Activated naive CD8-positive, alpha-beta T cell treated with anti-CD3 and anti-CD28 coated beads, Interleukin-2, amount 10 ng/mL, durations not matched to agents 7 days and 5 days (primary cell): ENCODE results near the gene PDXP. TPM values are rescaled to one million over a fixed set of nuclear protein-coding genes. Genes with fewer than 3 reads are reported as not detected.

Source experiments
- ATAC-seq: fragments of 150-1000 bp; cut with Tn5 transposase; one replicate; pipeline ENCODE4 v1.10.0; 2021; ENCODE audit warnings: low read depth, moderate library complexity
- POLR2A ChIA-PET: fragments of 350-600 bp; sonication (Branson Sonifier 250); formaldehyde crosslinking; loops from one replicate; lab custom pipeline; 2021; ENCODE audit warnings: antibody characterized with exemption; lab: Charles Lee
- DNase-seq: peaks from one replicate; pipeline ENCODE4 v3.0.0; 2021
- H3K27ac Mint-ChIP-seq: one replicate; pipeline ENCODE4 v1.8.0; 2022; ENCODE audit warnings: mild to moderate bottlenecking, mixed read lengths
- H3K27me3 Mint-ChIP-seq: one replicate; pipeline ENCODE4 v1.8.0; 2022; ENCODE audit warnings: mild to moderate bottlenecking, moderate library complexity, mixed read lengths
- H3K36me3 Mint-ChIP-seq: one replicate; pipeline ENCODE4 v1.8.0; 2021; ENCODE audit warnings: mild to moderate bottlenecking, mixed read lengths
- H3K4me1 Mint-ChIP-seq: one replicate; pipeline ENCODE4 v1.8.0; 2021; ENCODE audit warnings: mixed read lengths
- H3K4me3 Mint-ChIP-seq: one replicate; pipeline ENCODE4 v1.8.0; 2022; ENCODE audit warnings: mild to moderate bottlenecking, moderate library complexity, mixed read lengths
- H3K9me3 Mint-ChIP-seq: one replicate; pipeline ENCODE4 v1.8.0; 2021; ENCODE audit warnings: mixed read lengths
- total RNA-seq, 2 experiments: library from RNA; stranded (reverse); gene quantifications; one replicate each; pipeline ENCODE4 v1.2.3, GENCODE V29; 2021

The PDXP gene
- total RNA-seq, 2 experiments from 2014 or later, result 16.4 to 16.6 TPM

- peaks cover 37% of the 10 kb centered on the region for H3K4me1 Mint-ChIP-seq
- POLR2A ChIA-PET, result interaction anchor here (0.6 to 9.9 kb wide), 11 partner anchors 11 to 994 kb away, joined by 3 to 216 read pairs (median 11); partner anchors contain the start of genes GGA1, LGALS1, NOL12 and SH3BP1
- peaks cover 8% of the 10 kb centered on the region for H3K36me3 Mint-ChIP-seq
- H3K9me3 Mint-ChIP-seq, result no peaks in the 10 kb centered on the region
- H3K27me3 Mint-ChIP-seq, result no peaks in the 10 kb centered on the region
- peak overlapping the region; percentile 74 for H3K27ac Mint-ChIP-seq
- ATAC-seq (no peak), DNase-seq (no peak)
- peak overlapping the region; percentile 91 for H3K4me3 Mint-ChIP-seq
These were observed 758 bp downstream of the PDXP start for GRCh38 chr22:37659066-37659896.

GRCh38 chr22:37659897-37660708 lies 1.6 kb downstream of the PDXP start:
- no peaks in the 10 kb centered on the region for H3K27me3 Mint-ChIP-seq
- H3K36me3 Mint-ChIP-seq, result peaks cover 4% of the 10 kb centered on the region
- DNase-seq, result no peak
- peak overlapping the region; percentile 74 for H3K27ac Mint-ChIP-seq
- no peak for ATAC-seq
- no peaks in the 10 kb centered on the region for H3K9me3 Mint-ChIP-seq
- POLR2A ChIA-PET, result interaction anchor here (0.6 to 9.9 kb wide), 4 partner anchors 18 to 993 kb away, joined by 5 to 216 read pairs (median 29); partner anchors contain the start of genes GGA1, LGALS1 and NOL12
- H3K4me1 Mint-ChIP-seq, result peaks cover 39% of the 10 kb centered on the region
- H3K4me3 Mint-ChIP-seq, result peak overlapping the region; percentile 91

GRCh38 chr22:37660709-37661045 lies 2.2 kb downstream of the PDXP start:
- peaks cover 39% of the 10 kb centered on the region for H3K4me1 Mint-ChIP-seq
- peaks cover 4% of the 10 kb centered on the region for H3K36me3 Mint-ChIP-seq
- H3K27ac Mint-ChIP-seq, result no peak overlapping the region
- no peaks in the 10 kb centered on the region for H3K9me3 Mint-ChIP-seq
- POLR2A ChIA-PET, result interaction anchor here (0.5 to 9.9 kb wide), 4 partner anchors 17 to 38 kb away, joined by 3 to 216 read pairs (median 4); partner anchors contain the start of genes LGALS1 and NOL12
- peak overlapping the region; percentile 91 for H3K4me3 Mint-ChIP-seq
- no peaks in the 10 kb centered on the region for H3K27me3 Mint-ChIP-seq
- ATAC-seq (no peak), DNase-seq (no peak)

GRCh38 chr22:37661160-37661924 lies 2.8 kb downstream of the PDXP start:
- Mint-ChIP-seq H3K4me1 (peaks cover 40% of the 10 kb centered on the region), H3K36me3 (peaks cover 4% of the 10 kb centered on the region), H3K27ac (no peak overlapping the region), H3K9me3 (no peaks in the 10 kb centered on the region), H3K27me3 (no peaks in the 10 kb centered on the region), H3K4me3 (peak overlapping the region; percentile 91)
- DNase-seq (no peak), ATAC-seq (no peak)
- POLR2A ChIA-PET, result interaction anchor here (0.5 to 9.9 kb wide), 5 partner anchors 17 to 52 kb away, joined by 3 to 216 read pairs (median 4); partner anchors contain the start of genes LGALS1 and NOL12

- POLR2A ChIA-PET, result interaction anchor here (1.6 to 9.9 kb wide), 2 partner anchors 16 to 53 kb away, joined by 4 to 216 read pairs; partner anchors contain the start of genes LGALS1 and NOL12
- H3K4me1 Mint-ChIP-seq, result peaks cover 40% of the 10 kb centered on the region
- ATAC-seq (no peak), DNase-seq (no peak)
- H3K9me3 Mint-ChIP-seq, result no peaks in the 10 kb centered on the region
- H3K4me3 Mint-ChIP-seq, result no peak overlapping the region
- no peaks in the 10 kb centered on the region for H3K27me3 Mint-ChIP-seq
- H3K27ac Mint-ChIP-seq, result peak overlapping the region; percentile 4
- H3K36me3 Mint-ChIP-seq, result peaks cover 8% of the 10 kb centered on the region
These were observed 3.5 kb downstream of the PDXP start for GRCh38 chr22:37662039-37662438.

GRCh38 chr22:37663521-37664140 lies 5.1 kb downstream of the PDXP start:
- no peak overlapping the region for H3K27ac Mint-ChIP-seq
- DNase-seq, result no peak
- peaks cover 34% of the 10 kb centered on the region for H3K4me1 Mint-ChIP-seq
- ATAC-seq, result no peak
- no peaks in the 10 kb centered on the region for H3K9me3 Mint-ChIP-seq
- POLR2A ChIA-PET, result interaction anchor here (0.6 to 9.9 kb wide), 5 partner anchors 14 to 189 kb away, joined by 3 to 216 read pairs (median 3); partner anchors contain the start of genes LGALS1 and NOL12
- no peak overlapping the region for H3K4me3 Mint-ChIP-seq
- peaks cover 8% of the 10 kb centered on the region for H3K36me3 Mint-ChIP-seq
- no peaks in the 10 kb centered on the region for H3K27me3 Mint-ChIP-seq

DNA sequence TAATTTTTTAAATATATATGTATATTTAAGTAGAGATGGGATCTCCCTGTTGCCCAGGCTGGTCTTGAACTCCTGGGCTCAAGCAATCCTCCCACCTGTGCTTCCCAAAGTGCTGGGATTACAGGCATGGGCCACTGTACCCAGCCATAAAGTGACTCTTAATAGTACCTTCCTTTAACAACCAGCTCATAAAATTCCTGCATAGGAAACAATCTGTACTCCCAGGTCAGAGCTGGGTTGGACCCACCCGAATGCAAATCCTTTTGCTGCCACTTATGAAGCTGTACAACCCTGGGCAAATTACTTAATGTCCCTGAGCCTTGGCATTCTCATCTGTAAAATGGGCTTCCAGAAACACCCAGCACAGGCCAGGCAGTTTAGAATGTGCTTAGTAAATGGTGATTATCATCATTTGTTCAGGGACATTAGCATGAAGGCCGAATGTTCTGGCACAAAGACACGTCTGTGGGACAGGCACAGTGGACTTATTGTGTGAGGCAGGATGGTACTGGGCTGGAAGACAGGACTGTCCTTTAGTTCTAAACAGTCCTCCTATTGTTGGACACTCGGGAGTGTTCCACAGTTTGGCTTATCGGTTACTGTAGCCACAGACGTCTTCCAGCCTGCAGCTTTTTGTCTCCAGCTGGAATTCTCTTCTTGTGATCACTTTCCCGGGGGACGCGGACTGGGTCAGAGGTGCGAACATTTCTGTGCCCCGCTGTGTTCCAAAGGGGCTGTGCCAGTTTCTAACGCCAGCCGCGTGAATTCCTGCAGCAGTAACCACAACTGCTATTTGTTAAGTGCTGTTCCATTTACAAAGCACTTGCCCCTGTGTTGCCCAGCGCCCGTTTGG lies 6.0 kb downstream of the PDXP start:
- no peak for DNase-seq
- no peak for ATAC-seq
- H3K27ac Mint-ChIP-seq, result no peak overlapping the region
- H3K9me3 Mint-ChIP-seq, result no peaks in the 10 kb centered on the region
- no peak overlapping the region for H3K4me3 Mint-ChIP-seq
- H3K4me1 Mint-ChIP-seq, result peaks cover 33% of the 10 kb centered on the region
- H3K36me3 Mint-ChIP-seq, result peaks cover 6% of the 10 kb centered on the region
- H3K27me3 Mint-ChIP-seq, result no peaks in the 10 kb centered on the region
- POLR2A ChIA-PET, result interaction anchor here (0.7 to 9.9 kb wide), 2 partner anchors 14 to 188 kb away, joined by 3 to 216 read pairs; partner anchors contain the start of genes LGALS1 and NOL12

DNA sequence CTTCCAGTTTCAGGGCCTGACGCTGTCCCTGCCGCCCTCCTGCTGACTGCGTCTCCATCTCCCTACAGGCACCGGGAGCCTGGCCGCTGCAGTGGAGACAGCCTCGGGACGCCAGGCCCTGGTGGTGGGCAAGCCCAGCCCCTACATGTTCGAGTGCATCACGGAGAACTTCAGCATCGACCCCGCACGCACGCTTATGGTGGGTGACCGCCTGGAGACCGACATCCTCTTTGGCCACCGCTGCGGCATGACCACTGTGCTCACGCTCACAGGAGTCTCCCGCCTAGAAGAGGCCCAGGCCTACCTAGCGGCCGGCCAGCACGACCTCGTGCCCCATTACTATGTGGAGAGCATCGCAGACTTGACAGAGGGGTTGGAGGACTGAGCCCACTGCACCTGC lies 7.0 kb downstream of the PDXP start:
- H3K36me3 Mint-ChIP-seq, result peaks cover 4% of the 10 kb centered on the region
- H3K4me1 Mint-ChIP-seq, result peaks cover 25% of the 10 kb centered on the region
- ATAC-seq (no peak), DNase-seq (no peak)
- POLR2A ChIA-PET, result no interaction called here
- H3K4me3 Mint-ChIP-seq, result no peak overlapping the region
- no peak overlapping the region for H3K27ac Mint-ChIP-seq
- no peaks in the 10 kb centered on the region for H3K9me3 Mint-ChIP-seq
- H3K27me3 Mint-ChIP-seq, result no peaks in the 10 kb centered on the region

DNA sequence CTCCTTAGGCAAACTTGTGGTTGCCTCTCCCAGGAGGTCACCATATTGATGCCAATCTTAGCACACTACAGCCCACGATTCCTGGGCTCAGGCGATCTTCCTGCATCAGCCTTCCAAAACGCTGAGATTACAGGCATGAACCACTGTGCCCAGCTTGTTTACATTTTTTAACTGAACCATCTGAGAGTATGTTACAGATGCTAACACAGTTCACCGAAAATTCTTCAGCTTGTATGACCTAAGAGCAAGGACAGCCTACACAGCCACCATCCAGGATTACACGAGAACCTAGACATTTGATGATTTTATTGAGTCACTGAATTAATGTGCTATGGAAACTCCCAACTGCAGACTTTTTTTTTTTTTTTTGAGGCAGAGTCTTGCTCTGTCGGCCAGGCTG lies 11.1 kb downstream of the PDXP start:
- ATAC-seq (no peak), DNase-seq (no peak)
- no peaks in the 10 kb centered on the region for H3K27me3 Mint-ChIP-seq
- no peaks in the 10 kb centered on the region for H3K9me3 Mint-ChIP-seq
- peaks cover 26% of the 10 kb centered on the region for H3K4me1 Mint-ChIP-seq
- H3K27ac Mint-ChIP-seq, result no peak overlapping the region
- H3K36me3 Mint-ChIP-seq, result peaks cover 4% of the 10 kb centered on the region
- no peak overlapping the region for H3K4me3 Mint-ChIP-seq
- POLR2A ChIA-PET, result interaction anchor here (18.0 kb wide), 1 partner anchor 9 kb away, joined by 216 read pairs; the partner anchor contains the start of gene PDXP

- Mint-ChIP-seq H3K27me3 (no peaks in the 10 kb centered on the region), H3K9me3 (no peaks in the 10 kb centered on the region), H3K27ac (peak overlapping the region; percentile 69), H3K4me1 (peaks cover 24% of the 10 kb centered on the region), H3K36me3 (peaks cover 4% of the 10 kb centered on the region), H3K4me3 (peak overlapping the region; percentile 53)
- DNase-seq, result no peak
- ATAC-seq, result no peak
- POLR2A ChIA-PET, result interaction anchor here (1.1 to 18.0 kb wide), 6 partner anchors 9 to 63 kb away, joined by 3 to 216 read pairs (median 4); partner anchors contain the start of genes NOL12 and PDXP
These were observed 13.8 kb downstream of the PDXP start for GRCh38 chr22:37672206-37672919.

DNA sequence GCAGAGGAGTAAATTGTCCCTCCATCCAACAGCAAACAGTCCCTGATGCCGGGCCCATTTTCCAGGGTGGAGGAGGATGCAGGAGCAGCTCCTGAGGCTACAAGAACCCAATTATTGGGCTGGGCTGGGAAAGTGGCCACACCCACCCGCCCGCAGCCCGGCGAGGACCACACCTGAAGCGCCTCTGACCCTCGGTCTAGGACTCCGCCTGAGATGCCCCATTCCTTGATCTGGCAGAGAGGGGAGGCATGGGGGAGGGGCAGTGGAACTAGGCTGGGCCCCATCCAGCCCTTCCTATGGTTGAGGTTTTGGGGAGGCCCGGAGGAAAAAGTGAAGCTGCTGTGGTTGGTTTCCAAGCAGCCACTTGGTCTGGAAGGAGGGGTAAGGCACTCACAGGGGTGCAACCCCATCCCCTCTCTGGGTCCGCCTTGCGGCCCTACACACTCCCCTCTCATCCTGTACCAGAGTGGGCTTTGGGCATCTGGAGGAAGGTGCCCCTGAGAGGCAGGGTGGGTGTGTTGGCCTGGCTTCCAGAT lies 14.5 kb downstream of the PDXP start:
- DNase-seq, result no peak
- Mint-ChIP-seq H3K4me3 (peak overlapping the region; percentile 53), H3K4me1 (peaks cover 28% of the 10 kb centered on the region), H3K9me3 (no peaks in the 10 kb centered on the region), H3K27me3 (no peaks in the 10 kb centered on the region), H3K27ac (peak overlapping the region; percentile 69), H3K36me3 (peaks cover 6% of the 10 kb centered on the region)
- ATAC-seq, result no peak
- POLR2A ChIA-PET, result interaction anchor here (0.6 to 18.0 kb wide), 7 partner anchors 9 to 64 kb away, joined by 3 to 216 read pairs (median 3); partner anchors contain the start of genes GGA1, NOL12, PDXP and SH3BP1
